NCI-H524 (cell line): ENCODE data around the gene ZCCHC14.
"Not testable (repeated sequence)": the region's sequence is repeated elsewhere in the genome, so short reads cannot be mapped to it uniquely, and the experiment has no call there.

Experiments used
- DNase-seq, 2 experiments: peaks; one replicate each; lab custom pipeline; 2025; lab: John Stamatoyannopoulos, UW

ZCCHC14 gene

GRCh38 chr16:87497023-87497766 lies 4.4 kb upstream of the ZCCHC14 start:
- not testable (repeated sequence) for DNase-seq

GRCh38 chr16:87496447-87496801 lies 3.6 kb upstream of the ZCCHC14 start:
- no peak for DNase-seq

- peak; percentile 14 to 27 for DNase-seq
Measured at GRCh38 chr16:87495578-87496446, 3.0 kb upstream of the ZCCHC14 start.

GRCh38 chr16:87493608-87494280 lies 920 bp upstream of the ZCCHC14 start:
- DNase-seq: no peak

GRCh38 chr16:87492291-87492630 lies 563 bp downstream of the ZCCHC14 start:
- DNase-seq: no peak

GRCh38 chr16:87491522-87492290 lies 1.1 kb downstream of the ZCCHC14 start:
- DNase-seq: peak in 1 of 2 experiments; percentile 33

GRCh38 chr16:87490799-87491521 lies 1.9 kb downstream of the ZCCHC14 start:
- DNase-seq: not testable (repeated sequence)

GRCh38 chr16:87490096-87490798 lies 2.6 kb downstream of the ZCCHC14 start:
- no peak for DNase-seq

GRCh38 chr16:87489434-87490045 lies 3.3 kb downstream of the ZCCHC14 start:
- no peak for DNase-seq

GRCh38 chr16:87488960-87489359 lies 3.9 kb downstream of the ZCCHC14 start:
- DNase-seq: not testable (repeated sequence)

GRCh38 chr16:87487361-87487924 lies 5.4 kb downstream of the ZCCHC14 start:
- no peak for DNase-seq

GRCh38 chr16:87486713-87487247 lies 6.0 kb downstream of the ZCCHC14 start:
- peak in 1 of 2 experiments; percentile 9 for DNase-seq

GRCh38 chr16:87486282-87486681 lies 6.5 kb downstream of the ZCCHC14 start:
- no peak for DNase-seq

GRCh38 chr16:87485792-87486191 lies 7.0 kb downstream of the ZCCHC14 start:
- not testable (repeated sequence) for DNase-seq

GRCh38 chr16:87484487-87485331 lies 8.1 kb downstream of the ZCCHC14 start:
- no peak for DNase-seq

GRCh38 chr16:87483481-87483880 lies 9.3 kb downstream of the ZCCHC14 start:
- DNase-seq: no peak

GRCh38 chr16:87482670-87483069 lies 10.2 kb downstream of the ZCCHC14 start:
- DNase-seq: not testable (repeated sequence)

GRCh38 chr16:87482266-87482665 lies 10.6 kb downstream of the ZCCHC14 start:
- DNase-seq: no peak

- not testable (repeated sequence) for DNase-seq
Measured at GRCh38 chr16:87481711-87482110, 11.1 kb downstream of the ZCCHC14 start.
